ENCODE results near the gene RELT.

The RELT gene

DNA sequence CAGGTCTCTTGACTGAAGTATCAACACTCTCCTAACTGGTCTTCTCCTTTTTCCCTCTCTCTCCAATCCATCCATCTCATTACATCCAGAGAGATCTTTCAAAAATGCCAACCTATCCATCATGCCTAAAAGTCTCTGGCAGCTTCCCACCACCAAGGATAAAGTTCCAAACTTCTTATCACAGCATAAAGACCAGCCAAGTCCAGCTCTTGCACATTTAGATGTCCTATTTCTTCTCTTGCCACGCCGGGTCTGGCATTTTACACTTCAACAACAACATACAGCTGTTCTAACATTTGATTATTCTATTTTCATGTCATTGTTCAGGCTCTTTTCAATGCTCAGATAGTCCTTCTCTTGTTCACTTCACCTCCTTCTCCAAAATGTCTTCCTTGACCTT lies 70.6 kb downstream of the RELT start:
- TF ChIP-seq ZFX (IDR thresholded peaks at IDR 0.05): no peak
- TF ChIP-seq, protein P1, sequence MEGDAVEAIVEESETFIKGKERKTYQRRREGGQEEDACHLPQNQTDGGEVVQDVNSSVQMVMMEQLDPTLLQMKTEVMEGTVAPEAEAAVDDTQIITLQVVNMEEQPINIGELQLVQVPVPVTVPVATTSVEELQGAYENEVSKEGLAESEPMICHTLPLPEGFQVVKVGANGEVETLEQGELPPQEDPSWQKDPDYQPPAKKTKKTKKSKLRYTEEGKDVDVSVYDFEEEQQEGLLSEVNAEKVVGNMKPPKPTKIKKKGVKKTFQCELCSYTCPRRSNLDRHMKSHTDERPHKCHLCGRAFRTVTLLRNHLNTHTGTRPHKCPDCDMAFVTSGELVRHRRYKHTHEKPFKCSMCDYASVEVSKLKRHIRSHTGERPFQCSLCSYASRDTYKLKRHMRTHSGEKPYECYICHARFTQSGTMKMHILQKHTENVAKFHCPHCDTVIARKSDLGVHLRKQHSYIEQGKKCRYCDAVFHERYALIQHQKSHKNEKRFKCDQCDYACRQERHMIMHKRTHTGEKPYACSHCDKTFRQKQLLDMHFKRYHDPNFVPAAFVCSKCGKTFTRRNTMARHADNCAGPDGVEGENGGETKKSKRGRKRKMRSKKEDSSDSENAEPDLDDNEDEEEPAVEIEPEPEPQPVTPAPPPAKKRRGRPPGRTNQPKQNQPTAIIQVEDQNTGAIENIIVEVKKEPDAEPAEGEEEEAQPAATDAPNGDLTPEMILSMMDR (conservative IDR thresholded peaks at IDR 0.05): no peak
- H3K27ac ChIP-seq: no peak overlapping the region

All from C4-2B (cell line).